K562 (cell line): ENCODE data around the gene ERCC2. TPM values are rescaled to one million over a fixed set of nuclear protein-coding genes. Genes with fewer than 3 reads are reported as not detected.

Experiments
- AFF1 ChIP-seq, 2 experiments: fragments of 450-650 bp; IDR thresholded peaks; 2 replicates each; pipeline ENCODE4 v1.6.1; 2018; ENCODE audit warnings: mild to moderate bottlenecking in 2 of 2, low read depth in 1 of 2; ENCODE audit not compliant: partially characterized antibody in 2 of 2
- CGGBP1 ChIP-seq: fragments of 250-450 bp; sonication (Bioruptor Pico); IDR thresholded peaks from 2 replicates; pipeline ENCODE4 v1.9.0; 2021; ENCODE audit warnings: mild to moderate bottlenecking
- DACH1 ChIP-seq: fragments of 450-650 bp; IDR thresholded peaks from 2 replicates; pipeline ENCODE4 v1.6.1; 2018; ENCODE audit not compliant: partially characterized antibody
- GATAD2A ChIP-seq: fragments of 450-650 bp; IDR thresholded peaks from 2 replicates; pipeline ENCODE4 v1.6.1; 2017
- GATAD2B ChIP-seq: fragments of 450-650 bp; IDR thresholded peaks from 2 replicates; pipeline ENCODE4 v1.6.1; 2017; ENCODE audit warnings: mild to moderate bottlenecking, borderline replicate concordance
- LCOR ChIP-seq: sonication (generic); formaldehyde crosslinking; IDR thresholded peaks from 2 replicates; pipeline ENCODE4 v1.8.0; 2022; ENCODE audit warnings: mild to moderate bottlenecking, missing genetic modification reagents
- MTA3 ChIP-seq: fragments of 450-650 bp; formaldehyde crosslinking; IDR thresholded peaks from 2 replicates; pipeline ENCODE4 v1.6.1; 2017; ENCODE audit warnings: mild to moderate bottlenecking, borderline replicate concordance
- PCBP2 ChIP-seq: fragments of 200-400 bp; formaldehyde crosslinking; IDR thresholded peaks from 2 replicates; pipeline ENCODE4 v1.6.1; 2018; ENCODE audit warnings: low read length, low read depth, mild to moderate bottlenecking, moderate library complexity; ENCODE audit not compliant: poor library complexity, severe bottlenecking
- RAD21 ChIP-seq, 2 experiments: fragments of 250-450 bp in 1 of 2; fragments of 450-650 bp in 1 of 2; sonication (Bioruptor Pico) in 1 of 2; formaldehyde crosslinking in 1 of 2; IDR thresholded peaks in 1 of 2; conservative IDR thresholded peaks in 1 of 2; 2 replicates each; pipeline versions ENCODE4 v1.4.0 to v1.8.0; 2020 to 2022; ENCODE audit warnings: mild to moderate bottlenecking in 2 of 2, moderate library complexity in 1 of 2
- TBP ChIP-seq: optimal IDR thresholded peaks from 2 replicates; pipeline ENCODE3; 2011; ENCODE audit warnings: low read depth, low read length, improper control_type of control experiment
- TEAD1 ChIP-seq, 2 experiments: fragments of 450-650 bp in 1 of 2; sonication (generic) in 1 of 2; formaldehyde crosslinking; IDR thresholded peaks; 2 replicates each; pipeline versions ENCODE4 v1.4.0 to v1.8.0; 2020 to 2022; ENCODE audit warnings: mild to moderate bottlenecking in 2 of 2, missing genetic modification reagents in 1 of 2
- ZNF316 ChIP-seq: fragments of 450-650 bp; IDR thresholded peaks from 2 replicates; pipeline ENCODE4 v1.6.1; 2016
- ZNF324 ChIP-seq: fragments of 250-450 bp; sonication (Bioruptor Pico); IDR thresholded peaks from 2 replicates; pipeline ENCODE4 v1.4.0; 2020; ENCODE audit warnings: mild to moderate bottlenecking
- ZNF699 ChIP-seq: fragments of 250-450 bp; sonication (Bioruptor Pico); IDR thresholded peaks from 2 replicates; pipeline ENCODE4 v1.8.0; 2021; ENCODE audit warnings: mild to moderate bottlenecking, moderate library complexity; ENCODE audit not compliant: insufficient replicate concordance
- polyA plus RNA-seq, 8 experiments: library from polyadenylated mRNA; depleted of rRNA in 4 of 8; stranded (reverse) in 5 of 8; unstranded in 3 of 8; fragments of >200 nt; fragmentation: Nextera tagmentation in 2 of 8; fragmentation: Illumina TruSeq in 1 of 8; extraction: Ambion mirVana in 2 of 8; extraction: Trizol in 1 of 8; gene quantifications; 2 replicates each; pipeline versions ENCODE4 v1.2.1 to v1.2.3, GENCODE V29; 2011 to 2014; ENCODE audit warnings: inconsistent platforms in 1 of 8, missing spikeins in 1 of 8
- total RNA-seq, 7 experiments: library from RNA; depleted of rRNA in 6 of 7; stranded (reverse); fragments of >200 nt in 6 of 7; fragmentation: Illumina TruSeq in 2 of 7; extraction: Trizol in 2 of 7; gene quantifications; 2 replicates each; pipeline versions ENCODE4 v1.2.1 to v1.2.3, GENCODE V29; 2011 to 2021; ENCODE audit warnings: low replicate concordance in 1 of 7
- TF ChIP-seq, protein P1 (sequence below): conservative IDR thresholded peaks from 2 replicates; pipeline ENCODE4 v1.6.1; 2011; ENCODE audit warnings: low read depth, mild to moderate bottlenecking, low read length; ENCODE audit not compliant: control insufficient read depth
- TF ChIP-seq, protein P2 (sequence below): fragments of 250-450 bp; sonication (Bioruptor Pico); IDR thresholded peaks from 2 replicates; pipeline ENCODE4 v1.5.0; 2020; ENCODE audit warnings: mild to moderate bottlenecking, borderline replicate concordance

ERCC2 gene
- total and polyA plus RNA-seq, 9 of the 15 experiments (the other 6 are each of a cell fraction or from before 2014, with no cell fraction given), result 2.2 to 55.9 (median 23.4) TPM

DNA sequence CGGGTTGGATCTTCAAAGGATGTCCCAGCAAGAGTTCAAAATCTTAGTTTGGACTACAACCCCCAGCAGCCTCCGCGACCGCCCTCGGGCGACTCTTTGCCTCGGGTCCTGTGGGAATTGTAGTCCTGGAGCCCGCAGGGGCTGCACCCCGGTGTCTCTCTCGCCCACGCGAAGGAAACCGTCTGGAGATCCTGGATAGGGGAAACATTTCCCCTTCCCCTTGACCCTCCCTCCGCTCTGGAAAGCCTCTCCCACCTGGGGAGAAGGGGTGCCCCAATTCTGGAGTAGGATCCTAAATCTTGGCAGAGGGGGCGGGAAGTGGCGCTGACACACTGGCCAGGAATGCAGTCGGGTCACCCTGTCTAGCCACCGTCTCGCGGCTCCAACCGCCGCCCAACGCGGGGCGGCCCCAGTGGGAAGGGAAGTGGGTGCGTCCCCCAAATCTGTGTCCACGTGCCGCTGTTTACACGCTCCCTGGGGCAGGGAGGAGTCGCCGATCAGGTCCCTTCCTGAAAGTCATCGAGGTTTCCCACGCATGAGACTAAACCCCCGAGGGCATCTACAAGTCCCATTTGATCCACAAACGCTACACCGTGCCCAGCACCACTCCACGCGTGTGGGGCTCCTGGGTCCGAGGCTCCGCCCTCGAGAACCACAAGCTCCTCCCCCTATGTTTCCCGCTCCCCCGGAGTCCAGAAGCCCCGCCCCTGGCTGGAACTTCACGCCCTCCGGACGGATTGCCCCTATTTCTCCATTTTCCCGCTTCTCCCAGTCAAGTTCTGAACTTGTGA, 35.3 kb upstream of the ERCC2 start (continued):
- TF ChIP-seq CGGBP1 (CRISPR knock-in tag) (0 out of 2 replicates have a peak, but pooled peaks have one; percentile 4), LCOR (CRISPR knock-in tag) (no peak; the same call in 1 of the 2 replicates), MTA3 (peak; percentile 74), AFF1 (IDR thresholded peaks at IDR 0.05; ENCODE audit: low read depth in 1 of 2, partially characterized antibody in 2 of 2) (peak in 1 of 2 experiments; percentile 99), GATAD2B (peak; percentile 97; the same call in 1 of the 2 replicates), ZNF324 (no peak), TEAD1 (CRISPR knock-in tag; IDR thresholded peaks at IDR 0.05) (peak; percentile 85 to 99), ZNF699 (CRISPR knock-in tag) (no peak), GATAD2A (peak; percentile 93), TBP (no peak), PCBP2 (no peak), DACH1 (no peak), ZNF316 (no peak), RAD21 (CRISPR knock-in tag; conservative IDR thresholded peaks at IDR 0.05 in 1 of 2, IDR thresholded peaks at IDR 0.05 in 1 of 2) (no peak)
- TF ChIP-seq, protein P1, sequence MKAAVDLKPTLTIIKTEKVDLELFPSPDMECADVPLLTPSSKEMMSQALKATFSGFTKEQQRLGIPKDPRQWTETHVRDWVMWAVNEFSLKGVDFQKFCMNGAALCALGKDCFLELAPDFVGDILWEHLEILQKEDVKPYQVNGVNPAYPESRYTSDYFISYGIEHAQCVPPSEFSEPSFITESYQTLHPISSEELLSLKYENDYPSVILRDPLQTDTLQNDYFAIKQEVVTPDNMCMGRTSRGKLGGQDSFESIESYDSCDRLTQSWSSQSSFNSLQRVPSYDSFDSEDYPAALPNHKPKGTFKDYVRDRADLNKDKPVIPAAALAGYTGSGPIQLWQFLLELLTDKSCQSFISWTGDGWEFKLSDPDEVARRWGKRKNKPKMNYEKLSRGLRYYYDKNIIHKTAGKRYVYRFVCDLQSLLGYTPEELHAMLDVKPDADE, result peak; percentile 97
- TF ChIP-seq, protein P2, sequence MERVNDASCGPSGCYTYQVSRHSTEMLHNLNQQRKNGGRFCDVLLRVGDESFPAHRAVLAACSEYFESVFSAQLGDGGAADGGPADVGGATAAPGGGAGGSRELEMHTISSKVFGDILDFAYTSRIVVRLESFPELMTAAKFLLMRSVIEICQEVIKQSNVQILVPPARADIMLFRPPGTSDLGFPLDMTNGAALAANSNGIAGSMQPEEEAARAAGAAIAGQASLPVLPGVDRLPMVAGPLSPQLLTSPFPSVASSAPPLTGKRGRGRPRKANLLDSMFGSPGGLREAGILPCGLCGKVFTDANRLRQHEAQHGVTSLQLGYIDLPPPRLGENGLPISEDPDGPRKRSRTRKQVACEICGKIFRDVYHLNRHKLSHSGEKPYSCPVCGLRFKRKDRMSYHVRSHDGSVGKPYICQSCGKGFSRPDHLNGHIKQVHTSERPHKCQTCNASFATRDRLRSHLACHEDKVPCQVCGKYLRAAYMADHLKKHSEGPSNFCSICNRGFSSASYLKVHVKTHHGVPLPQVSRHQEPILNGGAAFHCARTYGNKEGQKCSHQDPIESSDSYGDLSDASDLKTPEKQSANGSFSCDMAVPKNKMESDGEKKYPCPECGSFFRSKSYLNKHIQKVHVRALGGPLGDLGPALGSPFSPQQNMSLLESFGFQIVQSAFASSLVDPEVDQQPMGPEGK (CRISPR knock-in tag), result no peak
